Activated naive CD8-positive, alpha-beta T cell treated with anti-CD3 and anti-CD28 coated beads, Interleukin-2, amount 50 U/mL, for 24 hours (primary cell): ENCODE results near the gene CLRN3.

Experiments
- ATAC-seq: fragments of 150-1000 bp; cut with Tn5 transposase; one replicate; pipeline ENCODE4 v1.10.0; 2021
- DNase-seq: peaks from one replicate; pipeline ENCODE4 v3.0.0; 2021
- H3K27ac Mint-ChIP-seq: one replicate; pipeline ENCODE4 v1.8.0; 2021; ENCODE audit warnings: mild to moderate bottlenecking, mixed read lengths
- H3K27me3 Mint-ChIP-seq: one replicate; pipeline ENCODE4 v1.8.0; 2021; ENCODE audit warnings: mixed read lengths
- H3K36me3 Mint-ChIP-seq: one replicate; pipeline ENCODE4 v1.8.0; 2021; ENCODE audit warnings: low read depth, mixed read lengths
- H3K4me1 Mint-ChIP-seq: one replicate; pipeline ENCODE4 v1.8.0; 2021; ENCODE audit warnings: mixed read lengths
- H3K4me3 Mint-ChIP-seq: one replicate; pipeline ENCODE4 v1.8.0; 2021; ENCODE audit warnings: mild to moderate bottlenecking, moderate library complexity, mixed read lengths
- H3K9me3 Mint-ChIP-seq: one replicate; pipeline ENCODE4 v1.8.0; 2021; ENCODE audit warnings: mixed read lengths

The CLRN3 gene

GRCh38 chr10:127922675-127923366, 30.1 kb upstream of the CLRN3 start:
- DNase-seq (no peak), ATAC-seq (no peak)
- no peaks in the 10 kb centered on the region for H3K27me3 Mint-ChIP-seq
- no peak overlapping the region for H3K4me3 Mint-ChIP-seq
- H3K4me1 Mint-ChIP-seq: peaks cover 11% of the 10 kb centered on the region
- no peaks in the 10 kb centered on the region for H3K9me3 Mint-ChIP-seq
- H3K36me3 Mint-ChIP-seq: no peaks in the 10 kb centered on the region
- no peak overlapping the region for H3K27ac Mint-ChIP-seq

DNA sequence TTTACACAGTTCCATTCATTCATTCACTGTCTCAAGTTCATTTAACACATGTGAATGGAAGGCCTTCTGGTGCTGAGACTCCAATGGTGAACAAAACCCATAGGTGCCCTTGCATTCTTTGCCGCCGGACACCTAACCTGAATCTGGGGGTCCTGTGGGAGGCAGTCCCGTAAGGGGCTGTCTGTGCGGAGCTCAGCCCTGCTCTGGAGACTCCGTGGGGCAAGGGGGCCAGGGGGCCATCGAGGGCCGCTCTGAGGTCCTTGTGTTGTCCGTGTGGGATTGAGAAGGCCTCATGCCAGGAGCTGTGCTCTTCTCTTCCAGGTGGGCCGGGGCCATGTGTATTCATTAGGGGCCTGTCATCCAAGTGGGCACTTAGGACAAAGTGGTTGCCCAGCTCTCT, 29.5 kb upstream of the CLRN3 start:
- ATAC-seq (no peak), DNase-seq (no peak)
- Mint-ChIP-seq H3K27me3 (no peaks in the 10 kb centered on the region), H3K36me3 (no peaks in the 10 kb centered on the region), H3K9me3 (no peaks in the 10 kb centered on the region), H3K4me1 (peaks cover 11% of the 10 kb centered on the region), H3K27ac (no peak overlapping the region), H3K4me3 (no peak overlapping the region)

DNA sequence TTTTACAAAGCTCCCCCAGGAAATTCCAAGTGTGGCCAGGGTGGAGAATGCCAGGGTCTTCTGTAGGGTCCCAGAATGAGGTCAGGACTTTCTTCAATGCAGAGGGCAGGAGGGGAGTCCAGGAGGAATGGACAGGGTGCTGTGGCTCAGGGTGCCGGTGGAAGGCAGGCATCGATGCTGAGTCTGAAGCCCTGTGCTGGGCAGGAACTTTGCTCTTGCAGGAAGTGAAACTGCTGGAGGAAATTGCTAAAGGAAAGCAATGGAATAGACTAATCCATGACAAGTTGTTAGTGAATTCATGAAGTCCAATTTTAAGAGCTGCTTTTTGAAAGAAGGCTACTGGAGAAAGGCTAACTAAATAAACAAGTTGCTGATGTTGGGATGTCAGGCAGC, 29.0 kb upstream of the CLRN3 start:
- H3K9me3 Mint-ChIP-seq: no peaks in the 10 kb centered on the region
- peaks cover 11% of the 10 kb centered on the region for H3K4me1 Mint-ChIP-seq
- H3K27ac Mint-ChIP-seq: no peak overlapping the region
- ATAC-seq (no peak), DNase-seq (no peak)
- peaks cover 2% of the 10 kb centered on the region for H3K36me3 Mint-ChIP-seq
- no peaks in the 10 kb centered on the region for H3K27me3 Mint-ChIP-seq
- H3K4me3 Mint-ChIP-seq: no peak overlapping the region

DNA sequence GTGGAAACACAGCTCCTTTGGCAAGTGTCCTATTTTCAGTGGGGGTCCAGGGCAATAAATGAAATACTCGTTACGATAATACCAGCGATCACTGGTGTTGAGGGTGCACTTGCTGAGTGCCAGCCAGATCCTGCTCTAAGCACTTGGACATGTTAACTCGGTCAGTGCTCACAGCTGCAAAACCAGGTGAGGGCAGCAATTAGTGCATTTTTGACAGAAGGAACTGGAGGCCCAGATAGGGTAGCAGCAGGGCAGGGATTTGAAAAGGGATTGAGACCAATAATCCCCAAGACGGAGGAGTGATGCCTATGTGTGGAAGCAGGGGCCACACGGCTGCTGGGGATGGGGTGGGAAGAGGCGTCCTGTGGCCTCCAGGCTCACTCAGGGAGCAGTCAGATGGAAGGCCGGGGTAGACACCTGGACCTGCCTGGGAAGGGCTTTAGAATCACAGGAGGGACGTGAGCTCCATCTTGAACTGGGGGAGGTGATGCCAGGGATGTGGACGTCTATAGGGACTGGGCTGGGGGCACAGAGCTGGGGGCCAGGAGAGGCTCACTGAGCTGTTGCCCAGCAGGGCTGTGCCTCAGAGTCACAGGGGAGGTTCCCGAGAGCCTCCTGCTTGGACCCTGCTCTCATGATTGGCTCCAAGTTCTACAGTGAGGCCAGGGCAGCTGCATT, 28.5 kb upstream of the CLRN3 start:
- Mint-ChIP-seq H3K4me3 (no peak overlapping the region), H3K27me3 (no peaks in the 10 kb centered on the region), H3K36me3 (peaks cover 2% of the 10 kb centered on the region), H3K4me1 (peaks cover 11% of the 10 kb centered on the region), H3K9me3 (no peaks in the 10 kb centered on the region), H3K27ac (no peak overlapping the region)
- DNase-seq (no peak), ATAC-seq (no peak)

DNA sequence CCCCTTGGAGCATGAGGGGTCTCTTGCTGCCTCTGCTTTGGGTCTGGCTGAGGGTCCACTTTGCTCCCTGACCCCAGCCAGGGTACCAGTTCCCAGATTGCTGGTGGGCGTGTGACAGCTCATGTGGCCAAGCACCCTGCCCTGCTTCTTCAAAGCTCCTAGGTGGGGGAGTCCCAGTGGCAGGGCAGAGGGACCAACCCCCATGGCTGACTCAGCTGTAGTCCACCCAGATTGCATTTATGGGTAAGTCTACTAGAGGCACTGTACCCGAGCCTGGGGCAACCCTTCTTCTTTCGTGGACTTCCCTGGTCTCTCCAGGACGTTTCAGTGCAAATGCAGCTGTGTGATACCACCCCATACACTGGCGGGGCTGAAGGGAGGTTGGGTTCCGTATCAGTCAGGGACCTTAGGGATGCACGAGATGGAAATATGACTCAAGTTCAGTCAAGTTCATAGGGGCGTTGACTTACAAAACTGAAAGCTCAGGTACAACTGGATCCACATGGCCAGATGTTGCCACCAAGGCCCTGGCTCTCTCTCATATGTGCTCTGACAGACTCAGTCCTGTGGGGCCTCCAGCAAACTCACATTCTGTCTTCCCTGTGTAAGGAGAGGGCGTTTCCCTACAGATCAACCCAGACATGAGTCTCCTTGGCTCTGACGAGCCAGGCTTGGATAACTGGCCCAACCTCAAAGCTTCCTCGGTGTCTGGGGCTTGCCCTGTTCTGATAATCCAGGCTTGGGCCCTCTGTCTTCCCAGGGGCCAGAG, 27.7 kb upstream of the CLRN3 start:
- Mint-ChIP-seq H3K4me3 (no peak overlapping the region), H3K27ac (no peak overlapping the region), H3K36me3 (peaks cover 2% of the 10 kb centered on the region), H3K27me3 (no peaks in the 10 kb centered on the region), H3K4me1 (peaks cover 11% of the 10 kb centered on the region), H3K9me3 (no peaks in the 10 kb centered on the region)
- ATAC-seq (peak; percentile 33), DNase-seq (no peak)

- no peak for DNase-seq
- H3K4me3 Mint-ChIP-seq: no peak overlapping the region
These were observed 26.9 kb upstream of the CLRN3 start for GRCh38 chr10:127919418-127920271.

GRCh38 chr10:127918572-127918971, 25.8 kb upstream of the CLRN3 start:
- DNase-seq: no peak
- no peaks in the 10 kb centered on the region for H3K9me3 Mint-ChIP-seq
- peaks cover 2% of the 10 kb centered on the region for H3K36me3 Mint-ChIP-seq
- peaks cover 11% of the 10 kb centered on the region for H3K4me1 Mint-ChIP-seq
- H3K27me3 Mint-ChIP-seq: no peaks in the 10 kb centered on the region
- H3K27ac Mint-ChIP-seq: no peak overlapping the region
- ATAC-seq: no peak
- H3K4me3 Mint-ChIP-seq: no peak overlapping the region

More at GRCh38 chr10:127919418-127920271, 26.9 kb upstream of the CLRN3 start:
- peaks cover 2% of the 10 kb centered on the region for H3K36me3 Mint-ChIP-seq
- no peak for ATAC-seq
- H3K27me3 Mint-ChIP-seq: no peaks in the 10 kb centered on the region
- H3K4me1 Mint-ChIP-seq: peaks cover 11% of the 10 kb centered on the region
- H3K27ac Mint-ChIP-seq: no peak overlapping the region
- H3K9me3 Mint-ChIP-seq: no peaks in the 10 kb centered on the region

DNA sequence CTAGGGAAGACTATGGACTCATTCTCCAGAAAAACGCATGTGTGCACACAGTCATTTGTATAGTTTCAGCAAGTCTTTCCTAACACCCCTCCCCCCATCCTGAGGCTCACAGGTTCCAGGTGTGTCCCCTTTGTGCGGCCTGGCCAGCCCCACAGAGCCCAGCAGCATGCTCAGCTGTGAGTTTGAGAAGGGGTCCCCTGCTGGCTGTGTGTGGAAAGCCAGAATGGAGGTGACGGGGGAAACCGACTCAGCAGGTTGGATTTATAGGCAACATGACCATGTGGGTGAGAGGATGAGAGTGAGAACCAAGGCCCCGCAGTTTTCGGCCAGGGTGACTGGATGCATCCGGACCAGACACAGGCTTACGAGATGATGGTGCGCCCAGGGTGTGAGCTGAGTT, 24.1 kb upstream of the CLRN3 start:
- Mint-ChIP-seq H3K4me1 (peaks cover 11% of the 10 kb centered on the region), H3K9me3 (no peaks in the 10 kb centered on the region), H3K36me3 (peaks cover 2% of the 10 kb centered on the region), H3K4me3 (no peak overlapping the region), H3K27me3 (no peaks in the 10 kb centered on the region), H3K27ac (no peak overlapping the region)
- ATAC-seq (no peak), DNase-seq (no peak)

- no peak overlapping the region for H3K4me3 Mint-ChIP-seq
- H3K36me3 Mint-ChIP-seq: peaks cover 2% of the 10 kb centered on the region
- no peaks in the 10 kb centered on the region for H3K9me3 Mint-ChIP-seq
- no peak for ATAC-seq
- no peaks in the 10 kb centered on the region for H3K27me3 Mint-ChIP-seq
- peaks cover 8% of the 10 kb centered on the region for H3K4me1 Mint-ChIP-seq
- no peak overlapping the region for H3K27ac Mint-ChIP-seq
- DNase-seq: no peak
These were observed 22.6 kb upstream of the CLRN3 start for GRCh38 chr10:127915324-127915723.

DNA sequence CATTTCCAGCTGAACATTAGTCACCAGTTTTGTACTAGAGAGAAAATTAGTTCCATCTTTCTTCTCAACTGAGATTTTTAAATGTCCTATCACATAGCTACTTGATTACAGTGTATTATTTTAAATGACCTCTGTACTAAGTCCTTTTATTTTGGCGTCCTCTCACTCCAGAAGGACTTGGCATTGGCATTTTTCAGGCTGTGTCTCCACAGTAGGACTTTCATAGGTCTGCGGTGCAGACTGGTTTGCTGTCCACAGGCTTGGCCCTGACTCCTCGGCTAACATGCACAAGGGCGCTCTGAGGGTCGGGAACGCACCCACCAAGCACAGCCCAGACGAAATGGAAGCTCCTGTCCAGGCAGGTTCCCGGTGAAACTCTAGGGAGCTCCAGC, 20.6 kb upstream of the CLRN3 start:
- H3K4me3 Mint-ChIP-seq: no peak overlapping the region
- DNase-seq: no peak
- no peak overlapping the region for H3K27ac Mint-ChIP-seq
- peaks cover 12% of the 10 kb centered on the region for H3K27me3 Mint-ChIP-seq
- no peaks in the 10 kb centered on the region for H3K9me3 Mint-ChIP-seq
- no peaks in the 10 kb centered on the region for H3K4me1 Mint-ChIP-seq
- H3K36me3 Mint-ChIP-seq: peaks cover 2% of the 10 kb centered on the region
- no peak for ATAC-seq

- Mint-ChIP-seq H3K4me1 (no peaks in the 10 kb centered on the region), H3K4me3 (no peak overlapping the region), H3K9me3 (no peaks in the 10 kb centered on the region), H3K27me3 (peaks cover 18% of the 10 kb centered on the region), H3K36me3 (peaks cover 2% of the 10 kb centered on the region), H3K27ac (no peak overlapping the region)
- no peak for ATAC-seq
- DNase-seq: no peak
These were observed 20.0 kb upstream of the CLRN3 start for GRCh38 chr10:127912607-127913367.

- Mint-ChIP-seq H3K4me3 (no peak overlapping the region), H3K36me3 (no peaks in the 10 kb centered on the region), H3K4me1 (no peaks in the 10 kb centered on the region), H3K9me3 (no peaks in the 10 kb centered on the region), H3K27me3 (peaks cover 18% of the 10 kb centered on the region), H3K27ac (no peak overlapping the region)
- no peak for ATAC-seq
- no peak for DNase-seq
These were observed 19.1 kb upstream of the CLRN3 start for GRCh38 chr10:127911867-127912257.

DNA sequence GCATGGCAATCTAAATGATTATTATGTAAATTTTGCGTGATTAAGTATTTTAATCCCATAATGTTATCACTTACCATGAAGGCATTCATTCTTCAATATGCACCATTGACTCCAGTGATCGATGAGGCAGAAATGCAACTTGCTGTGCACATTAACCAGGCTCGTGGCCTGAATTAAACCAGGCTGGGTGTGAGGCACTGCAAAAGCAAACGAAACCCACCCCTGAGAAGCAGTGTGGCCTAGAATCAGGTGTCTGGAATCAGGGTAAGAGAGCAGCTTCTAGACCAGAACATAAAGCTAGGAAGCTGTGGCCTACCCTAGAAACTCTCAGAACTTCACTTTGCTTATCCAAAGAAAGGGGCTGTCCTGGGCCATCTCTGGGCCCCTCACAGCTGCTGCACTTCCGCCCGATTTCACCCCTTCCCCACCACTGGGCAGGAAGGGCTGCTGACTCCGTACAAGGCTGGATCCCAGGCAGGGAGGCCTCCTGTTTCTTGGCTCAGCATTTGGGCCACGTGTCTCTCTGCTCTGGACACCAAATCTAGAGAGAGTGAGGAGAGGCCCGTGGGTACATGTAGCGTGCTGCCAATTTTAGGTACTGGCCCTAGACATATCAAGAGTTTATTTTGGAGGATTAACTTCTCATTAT, 18.6 kb upstream of the CLRN3 start:
- Mint-ChIP-seq H3K9me3 (no peaks in the 10 kb centered on the region), H3K27me3 (peaks cover 22% of the 10 kb centered on the region)

More for the DNA sequence above, 18.6 kb upstream of the CLRN3 start:
- no peaks in the 10 kb centered on the region for H3K4me1 Mint-ChIP-seq
- no peak for DNase-seq
- no peak overlapping the region for H3K4me3 Mint-ChIP-seq
- ATAC-seq: no peak
- H3K27ac Mint-ChIP-seq: no peak overlapping the region
- no peaks in the 10 kb centered on the region for H3K36me3 Mint-ChIP-seq
